HepG2 (cell line): Measurements from ENCODE around the gene GABARAPL2. TPM values are rescaled to one million over a fixed set of nuclear protein-coding genes. Genes with fewer than 3 reads are reported as not detected.

Experiments
- ARNT2 ChIP-seq: sonication (generic); formaldehyde crosslinking; IDR thresholded peaks from 2 replicates; pipeline ENCODE4 v1.8.0; 2022; ENCODE audit warnings: mild to moderate bottlenecking, low read depth, missing genetic modification reagents, moderate library complexity
- E2F1 ChIP-seq: sonication (generic); formaldehyde crosslinking; IDR thresholded peaks from 2 replicates; pipeline ENCODE4 v1.5.0; 2020; ENCODE audit warnings: missing genetic modification reagents
- ELF3 ChIP-seq: IDR thresholded peaks from 2 replicates; pipeline ENCODE4 v1.6.1; 2016; ENCODE audit warnings: missing genetic modification reagents, missing compliant biosample characterization
- HBP1 ChIP-seq: IDR thresholded peaks from 2 replicates; pipeline ENCODE4 v1.6.1; 2016; ENCODE audit warnings: low read depth, control low read depth
- HMGXB4 ChIP-seq, 2 experiments: sonication (generic) in 1 of 2; formaldehyde crosslinking in 1 of 2; IDR thresholded peaks; 2 replicates each; pipeline versions ENCODE4 v1.4.0 to v1.6.1; 2018 to 2020; ENCODE audit warnings: missing genetic modification reagents in 2 of 2, borderline replicate concordance in 1 of 2, low read depth in 1 of 2, mild to moderate bottlenecking in 1 of 2, missing biosample characterization in 1 of 2
- HOXA7 ChIP-seq: sonication (generic); formaldehyde crosslinking; IDR thresholded peaks from 2 replicates; pipeline ENCODE4 v1.8.1; 2022; ENCODE audit warnings: mild to moderate bottlenecking, missing genetic modification reagents, moderate library complexity
- KDM5A ChIP-seq: fragments of 200-600 bp; sonication (generic); IDR thresholded peaks from 2 replicates; pipeline ENCODE4 v1.7.0; 2018; ENCODE audit warnings: antibody characterized with exemption, mild to moderate bottlenecking, low read length, borderline replicate concordance
- LBX2 ChIP-seq: sonication (generic); formaldehyde crosslinking; IDR thresholded peaks from 2 replicates; pipeline ENCODE4 v1.5.0; 2020; ENCODE audit warnings: missing genetic modification reagents, mild to moderate bottlenecking, borderline replicate concordance
- MED1 ChIP-seq: sonication (generic); formaldehyde crosslinking; IDR thresholded peaks from 2 replicates; pipeline ENCODE4 v1.4.0; 2020; ENCODE audit warnings: missing genetic modification reagents
- MTA1 ChIP-seq: sonication (generic); formaldehyde crosslinking; IDR thresholded peaks from 2 replicates; pipeline ENCODE4 v1.4.0; 2020; ENCODE audit warnings: missing genetic modification reagents, mild to moderate bottlenecking, borderline replicate concordance
- MYC ChIP-seq: sonication (generic); formaldehyde crosslinking; IDR thresholded peaks from 2 replicates; pipeline ENCODE4 v1.9.0; 2021; ENCODE audit warnings: missing genetic modification reagents, borderline replicate concordance
- PPARG ChIP-seq: conservative IDR thresholded peaks from 2 replicates; pipeline ENCODE4 v1.6.1; 2016; ENCODE audit warnings: missing biosample characterization, missing genetic modification reagents
- SMARCE1 ChIP-seq: fragments of 450-650 bp; IDR thresholded peaks from 2 replicates; pipeline ENCODE4 v1.6.1; 2017; ENCODE audit warnings: borderline replicate concordance
- THAP8 ChIP-seq: sonication (generic); formaldehyde crosslinking; IDR thresholded peaks from 2 replicates; pipeline ENCODE4 v1.5.1; 2020; ENCODE audit warnings: missing genetic modification reagents, mild to moderate bottlenecking, borderline replicate concordance
- U2AF2 ChIP-seq: fragments of 200-400 bp; formaldehyde crosslinking; IDR thresholded peaks from 2 replicates; pipeline ENCODE4 v1.6.1; 2017; ENCODE audit warnings: low read depth, mild to moderate bottlenecking, low read length
- YY1 ChIP-seq: IDR thresholded peaks from 2 replicates; pipeline ENCODE4 v1.6.1; 2011; ENCODE audit warnings: low read length, low read depth, moderate library complexity, mild to moderate bottlenecking; ENCODE audit not compliant: insufficient read depth, insufficient replicate concordance
- ZBTB33 ChIP-seq: sonication (generic); formaldehyde crosslinking; IDR thresholded peaks from 2 replicates; pipeline ENCODE4 v1.4.0; 2020; ENCODE audit warnings: missing genetic modification reagents
- ZBTB38 ChIP-seq: sonication (generic); formaldehyde crosslinking; IDR thresholded peaks from 2 replicates; pipeline ENCODE4 v1.5.1; 2020; ENCODE audit warnings: mild to moderate bottlenecking, missing genetic modification reagents
- ZFP90 ChIP-seq: sonication (generic); formaldehyde crosslinking; IDR thresholded peaks from 2 replicates; pipeline ENCODE4 v1.8.0; 2022; ENCODE audit warnings: missing genetic modification reagents, mild to moderate bottlenecking, inconsistent platforms, borderline replicate concordance
- ZNF205 ChIP-seq: IDR thresholded peaks from 2 replicates; pipeline ENCODE4 v1.6.1; 2018; ENCODE audit warnings: missing biosample characterization, missing genetic modification reagents
- ZNF761 ChIP-seq: sonication (generic); formaldehyde crosslinking; conservative IDR thresholded peaks from 2 replicates; pipeline ENCODE4 v1.4.0; 2020; ENCODE audit warnings: mild to moderate bottlenecking, missing genetic modification reagents
- polyA plus RNA-seq, 8 experiments: library from polyadenylated mRNA; depleted of rRNA in 3 of 8; stranded (reverse) in 7 of 8; unstranded in 1 of 8; fragments of >200 nt; fragmentation: Illumina TruSeq in 4 of 8; extraction: Trizol in 4 of 8; gene quantifications; 2 replicates each; pipeline versions ENCODE4 v1.2.1 to v1.2.3, GENCODE V29; 2011 to 2016; ENCODE audit warnings: low read depth in 4 of 8, missing spikeins in 1 of 8, mixed read lengths in 1 of 8; ENCODE audit not compliant: insufficient read depth in 1 of 8
- total RNA-seq, 5 experiments: library from RNA; depleted of rRNA; stranded (reverse); fragments of >200 nt; fragmentation: Illumina TruSeq; extraction: Trizol; gene quantifications; 2 replicates each; pipeline ENCODE4 v1.2.3, GENCODE V29; 2016; ENCODE audit warnings: low read depth in 1 of 5

Gene GABARAPL2
- total and polyA plus RNA-seq, 2 of the 13 experiments (the other 11 are each of a cell fraction or from before 2014, with no cell fraction given), result 76.4 to 83.0 TPM

GRCh38 chr16:75566040-75566757 is at the start of gene GABARAPL2 (continued):
- TF ChIP-seq KDM5A (peak; percentile 87), YY1 (peak; percentile 89), HMGXB4 (CRISPR knock-in tag; IDR thresholded peaks at IDR 0.05; ENCODE audit: borderline replicate concordance in 1 of 2, low read depth in 1 of 2) (peak; percentile 92 to 93), ZNF761 (CRISPR knock-in tag) (no peak), ZBTB33 (CRISPR knock-in tag) (no peak; the same call in 1 of the 2 replicates), MTA1 (CRISPR knock-in tag) (0 out of 2 replicates have a peak, but pooled peaks have one; percentile 32), ELF3 (peak; percentile 43), HBP1 (peak; percentile 80; the same call in 1 of the 2 replicates), SMARCE1 (no peak), ZFP90 (CRISPR knock-in tag) (peak; percentile 67; the same call in 1 of the 2 replicates), MED1 (CRISPR knock-in tag) (peak; percentile 46), E2F1 (CRISPR knock-in tag) (peak; percentile 84), MYC (CRISPR knock-in tag) (no peak), PPARG (CRISPR knock-in tag) (no peak), HOXA7 (CRISPR knock-in tag) (no peak), LBX2 (CRISPR knock-in tag) (no peak), THAP8 (0 out of 2 replicates have a peak, but pooled peaks have one; percentile 2), ARNT2 (CRISPR knock-in tag) (no peak; the same call in none of the 2 replicates), U2AF2 (no peak), ZNF205 (peak; percentile 13; the same call in 1 of the 2 replicates), ZBTB38 (CRISPR knock-in tag) (peak; percentile 31; the same call in 1 of the 2 replicates)
